ENCODE measurements around the gene BMPER.

DNA sequence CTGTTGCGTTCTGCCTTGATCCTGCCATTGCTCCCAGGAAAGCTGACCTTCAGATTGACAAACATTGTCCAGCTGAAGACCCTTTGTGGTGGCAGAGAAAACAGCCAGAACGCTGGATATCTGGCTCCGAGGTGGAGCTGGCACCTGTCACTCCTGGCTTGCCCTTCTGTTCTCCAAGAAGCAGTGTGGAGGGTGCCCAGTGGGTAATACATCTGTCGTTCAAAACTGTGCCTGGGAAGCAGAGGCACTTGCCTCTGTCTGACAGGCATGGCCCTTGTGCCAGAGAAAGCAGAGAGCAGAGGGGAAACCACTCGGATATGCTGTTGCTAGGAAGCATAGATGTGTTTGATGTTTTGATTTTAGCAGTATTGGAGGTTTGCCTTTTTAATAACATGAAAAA is 231.4 kb downstream of the BMPER start:
- TF ChIP-seq GATA3 (IDR thresholded peaks at IDR 0.05; ENCODE audit: low read depth, low read length) (no peak), GATA2 (IDR thresholded peaks at IDR 0.05; ENCODE audit: low read depth, low read length) (no peak)

Data from SH-SY5Y (cell line).